ENCODE measurements around the gene PSMD3.

PSMD3 gene

DNA sequence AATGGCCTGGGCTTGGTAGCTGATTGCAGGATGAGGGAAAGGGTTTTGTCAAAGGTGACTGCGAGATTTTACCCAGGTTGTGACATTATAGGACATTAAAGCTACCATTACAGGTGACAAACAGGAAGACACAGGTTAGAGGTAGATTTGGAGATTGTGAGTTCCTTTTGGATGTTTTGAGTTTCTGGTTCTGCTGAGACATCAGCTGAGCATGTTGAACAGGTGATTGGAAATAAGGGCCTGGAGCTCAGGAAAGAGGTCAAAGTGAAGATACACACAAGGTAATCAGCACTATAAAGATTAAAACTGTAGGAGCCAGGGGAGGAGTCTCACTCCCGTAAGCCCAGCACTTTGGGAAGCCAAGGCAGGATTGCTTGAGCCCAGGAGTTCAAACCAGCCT is 11.8 kb upstream of the PSMD3 start:
- DNase-seq (ENCODE audit: low spot score), result no peak
- TF ChIP-seq, protein P1, sequence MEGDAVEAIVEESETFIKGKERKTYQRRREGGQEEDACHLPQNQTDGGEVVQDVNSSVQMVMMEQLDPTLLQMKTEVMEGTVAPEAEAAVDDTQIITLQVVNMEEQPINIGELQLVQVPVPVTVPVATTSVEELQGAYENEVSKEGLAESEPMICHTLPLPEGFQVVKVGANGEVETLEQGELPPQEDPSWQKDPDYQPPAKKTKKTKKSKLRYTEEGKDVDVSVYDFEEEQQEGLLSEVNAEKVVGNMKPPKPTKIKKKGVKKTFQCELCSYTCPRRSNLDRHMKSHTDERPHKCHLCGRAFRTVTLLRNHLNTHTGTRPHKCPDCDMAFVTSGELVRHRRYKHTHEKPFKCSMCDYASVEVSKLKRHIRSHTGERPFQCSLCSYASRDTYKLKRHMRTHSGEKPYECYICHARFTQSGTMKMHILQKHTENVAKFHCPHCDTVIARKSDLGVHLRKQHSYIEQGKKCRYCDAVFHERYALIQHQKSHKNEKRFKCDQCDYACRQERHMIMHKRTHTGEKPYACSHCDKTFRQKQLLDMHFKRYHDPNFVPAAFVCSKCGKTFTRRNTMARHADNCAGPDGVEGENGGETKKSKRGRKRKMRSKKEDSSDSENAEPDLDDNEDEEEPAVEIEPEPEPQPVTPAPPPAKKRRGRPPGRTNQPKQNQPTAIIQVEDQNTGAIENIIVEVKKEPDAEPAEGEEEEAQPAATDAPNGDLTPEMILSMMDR (IDR thresholded peaks at IDR 0.05; ENCODE audit: extremely low read depth, insufficient read depth, missing control alignments), result no peak
- in situ Hi-C loops (cut with MboI; ENCODE audit: low pct_unique_long_range_greater_than_20kb, low sequenced_read_pairs, unreplicated experiment), result no loop called here

DNA sequence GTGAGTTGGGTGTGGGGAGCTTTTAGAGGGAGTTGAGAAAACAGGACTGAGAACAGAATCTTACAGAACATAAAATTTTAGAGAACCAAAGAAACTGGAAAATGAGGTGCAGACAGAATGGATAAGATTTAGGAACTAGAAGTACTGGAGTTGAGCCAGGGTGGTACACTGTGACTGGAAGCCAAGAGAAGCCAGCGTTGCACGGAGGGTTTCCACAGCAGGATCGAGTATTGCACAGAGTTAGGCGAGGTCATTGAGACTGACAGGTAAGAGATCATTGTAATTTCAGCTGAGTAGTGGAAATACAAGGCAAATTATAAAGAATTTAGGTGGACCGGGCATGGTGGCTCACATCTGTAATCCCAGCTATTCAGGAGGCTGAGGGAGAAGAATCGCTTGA is 11.2 kb upstream of the PSMD3 start:
- in situ Hi-C loops (cut with MboI; ENCODE audit: low pct_unique_long_range_greater_than_20kb, low sequenced_read_pairs, unreplicated experiment), result no loop called here
- DNase-seq (ENCODE audit: low spot score), result no peak
- TF ChIP-seq, protein P1 (IDR thresholded peaks at IDR 0.05; ENCODE audit: extremely low read depth, insufficient read depth, missing control alignments), result no peak

DNA sequence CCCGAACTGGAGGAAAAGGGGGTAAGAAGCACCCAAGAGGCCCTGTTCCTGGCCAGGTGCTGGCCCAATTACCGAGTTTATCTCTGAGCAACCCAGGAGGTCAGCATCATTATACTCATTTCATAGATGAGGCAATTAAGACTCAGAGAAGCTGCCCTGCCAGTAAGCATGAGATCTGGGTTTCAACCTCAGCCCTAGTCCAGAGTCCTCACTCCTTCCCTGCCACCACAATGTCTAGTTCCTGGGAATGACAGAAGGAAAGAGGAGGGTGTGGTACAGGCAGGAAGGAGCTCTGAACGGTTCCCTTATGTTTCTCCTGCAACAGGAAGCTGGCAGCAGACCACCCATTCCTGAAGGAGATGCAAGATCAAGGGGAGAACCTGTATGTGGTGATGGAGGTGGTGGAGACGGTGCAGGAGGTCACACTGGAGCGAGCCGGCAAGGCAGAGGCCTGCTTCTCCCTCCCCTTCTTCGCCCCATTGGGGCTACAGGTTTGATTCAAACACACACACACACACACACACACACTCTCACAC is 10.4 kb upstream of the PSMD3 start:
- TF ChIP-seq, protein P1 (IDR thresholded peaks at IDR 0.05; ENCODE audit: extremely low read depth, insufficient read depth, missing control alignments), result no peak
- in situ Hi-C loops (cut with MboI; ENCODE audit: low pct_unique_long_range_greater_than_20kb, low sequenced_read_pairs, unreplicated experiment), result loop anchor here (10.0 kb wide), 1 partner anchor 335 kb away; the partner anchor contains the start of gene STARD3
- no peak for DNase-seq (ENCODE audit: low spot score)

DNA sequence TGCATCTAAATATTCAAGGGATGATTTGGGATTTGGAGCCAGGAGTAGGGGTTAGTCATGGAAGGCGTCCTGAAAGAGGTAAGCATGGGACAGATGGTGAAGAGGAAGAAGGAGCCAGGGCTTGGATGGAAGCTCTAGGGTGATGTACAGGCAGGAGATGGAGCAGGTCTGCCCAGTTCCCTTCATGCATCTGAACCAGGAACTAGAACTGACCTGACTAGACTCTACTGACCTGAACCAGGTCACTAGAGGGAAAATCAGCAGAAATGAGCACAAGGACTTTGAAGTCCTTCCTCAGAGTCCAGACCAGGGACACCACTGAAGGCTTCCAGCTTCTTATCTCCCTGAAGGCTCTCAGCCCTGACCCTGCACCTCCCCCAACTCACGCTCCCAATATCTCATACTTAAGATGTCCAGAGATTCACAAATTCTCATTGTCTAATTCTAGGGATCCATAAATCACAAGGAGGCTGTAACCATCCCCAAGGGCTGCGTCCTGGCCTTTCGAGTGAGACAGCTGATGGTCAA is 9.5 kb upstream of the PSMD3 start:
- DNase-seq (ENCODE audit: low spot score), result no peak
- TF ChIP-seq, protein P1 (IDR thresholded peaks at IDR 0.05; ENCODE audit: extremely low read depth, insufficient read depth, missing control alignments), result no peak
- in situ Hi-C loops (cut with MboI; ENCODE audit: low pct_unique_long_range_greater_than_20kb, low sequenced_read_pairs, unreplicated experiment), result loop anchor here (10.0 kb wide), 1 partner anchor 336 kb away; the partner anchor contains the start of gene STARD3

DNA sequence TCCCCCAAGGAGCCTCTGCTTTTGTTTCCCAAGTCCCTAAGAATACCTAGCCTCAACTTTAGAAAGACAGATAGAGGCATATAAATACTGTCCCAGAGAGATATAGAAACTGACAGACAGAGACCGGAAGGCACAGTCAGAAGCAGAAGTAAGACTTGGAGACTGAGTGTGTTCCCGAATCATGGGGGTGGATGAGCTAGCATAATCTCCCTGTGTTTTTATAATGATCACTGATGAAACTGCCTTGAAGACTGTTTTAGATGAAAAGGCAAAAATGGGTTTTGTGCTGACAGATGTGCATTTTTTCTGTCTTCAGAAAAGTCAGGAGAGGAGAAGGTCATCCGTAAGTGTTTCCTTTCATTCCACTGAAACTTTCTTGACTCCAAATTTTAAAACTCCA is 8.3 kb upstream of the PSMD3 start:
- TF ChIP-seq, protein P1 (IDR thresholded peaks at IDR 0.05; ENCODE audit: extremely low read depth, insufficient read depth, missing control alignments), result no peak
- no peak for DNase-seq (ENCODE audit: low spot score)
- in situ Hi-C loops (cut with MboI; ENCODE audit: low pct_unique_long_range_greater_than_20kb, low sequenced_read_pairs, unreplicated experiment), result loop anchor here (10.0 kb wide), 1 partner anchor 337 kb away; the partner anchor contains the start of gene STARD3

DNA sequence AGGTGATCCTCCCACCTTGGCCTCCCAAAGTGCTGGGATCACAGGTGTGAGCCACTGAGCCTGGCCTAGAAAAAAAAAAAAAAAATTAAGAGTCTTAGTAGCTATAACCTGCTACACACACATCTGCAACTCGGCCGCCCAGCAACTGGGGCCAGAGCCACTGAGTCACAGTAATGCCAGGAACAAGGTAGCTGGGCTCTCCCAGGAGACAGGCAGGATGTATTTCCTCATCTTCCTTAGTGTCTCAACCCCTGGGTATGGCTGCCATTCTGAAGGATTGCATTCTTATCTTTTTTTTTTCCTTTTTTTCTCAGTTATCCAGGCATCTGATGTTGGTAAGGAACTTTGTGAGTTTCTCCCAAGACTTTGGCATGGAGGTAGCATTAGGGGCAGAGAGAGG is 7.1 kb upstream of the PSMD3 start:
- TF ChIP-seq, protein P1 (IDR thresholded peaks at IDR 0.05; ENCODE audit: extremely low read depth, insufficient read depth, missing control alignments), result no peak

More for the DNA sequence above, 7.1 kb upstream of the PSMD3 start:
- DNase-seq (ENCODE audit: low spot score), result no peak
- in situ Hi-C loops (cut with MboI; ENCODE audit: low pct_unique_long_range_greater_than_20kb, low sequenced_read_pairs, unreplicated experiment), result loop anchor here (10.0 kb wide), 1 partner anchor 339 kb away; the partner anchor contains the start of gene STARD3

Data from GM13977 (cell line).